ENCODE measurements around the gene ADAM10. TPM values are rescaled to one million over a fixed set of nuclear protein-coding genes. Genes with fewer than 3 reads are reported as not detected.

The ADAM10 gene
- total RNA-seq, 2 donors from 2014 or later = 85.3 to 93.0 TPM

- Mint-ChIP-seq H3K4me1 (no peaks in the 10 kb centered on the region), H3K4me3 (no peak overlapping the region), H3K27me3 (no peaks in the 10 kb centered on the region), H3K36me3 (ENCODE audit: low read depth) (no peaks in the 10 kb centered on the region), H3K27ac (no peak overlapping the region), H3K9me3 (no peaks in the 10 kb centered on the region)
- no peak for ATAC-seq (replicated peaks)
Measured at GRCh38 chr15:58538901-58539300, 210.6 kb downstream of the ADAM10 start.

Other genes with a start within 250 kb of the ADAM10 start
- 10 to 100 TPM; 17.2 to 33.0 TPM for gene MINDY2, start 21.6 kb upstream of the ADAM10 start, total RNA-seq
- 10 to 100 TPM; 62.8 to 94.6 TPM for gene SLTM, start 184.0 kb upstream of the ADAM10 start, total RNA-seq
- 10 to 100 TPM; 28.9 to 46.2 TPM for gene RNF111, start 238.0 kb upstream of the ADAM10 start, total RNA-seq

Measured in activated T-helper 17 cell treated with anti-CD3 and anti-CD28 coated beads, Interleukin-2, amount 50 U/mL, for 72 hours (primary cell).